HG03460 (cell line): ENCODE results near the gene NACC2.

Experiments used
- ATAC-seq: cut with Tn5 transposase; IDR thresholded peaks from one replicate; pipeline ENCODE4 v1.9.1; 2021; ENCODE audit not compliant: unreplicated experiment

NACC2 gene

GRCh38 chr9:136095070-136096058, at the start of gene NACC2:
TSS of gene NACC2 (minus strand) at chr9:136095289. CDS start at chr9:136050521, 44,768 bp downstream.
- ATAC-seq = no peak

GRCh38 chr9:136144450-136144849, 49.4 kb upstream of the NACC2 start:
- ATAC-seq = no peak

GRCh38 chr9:136143215-136144001, 48.3 kb upstream of the NACC2 start:
- no peak for ATAC-seq

- ATAC-seq = no peak
Measured at GRCh38 chr9:136142859-136143214, 47.7 kb upstream of the NACC2 start.

- ATAC-seq = no peak
Measured at GRCh38 chr9:136142414-136142796, 47.3 kb upstream of the NACC2 start.

GRCh38 chr9:136141682-136142413, 46.8 kb upstream of the NACC2 start:
- ATAC-seq = no peak

GRCh38 chr9:136140966-136141365, 45.9 kb upstream of the NACC2 start:
- ATAC-seq = no peak

GRCh38 chr9:136140046-136140445, 45.0 kb upstream of the NACC2 start:
- no peak for ATAC-seq

GRCh38 chr9:136138566-136138965, 43.5 kb upstream of the NACC2 start:
- ATAC-seq = no peak

- ATAC-seq = no peak
Measured at GRCh38 chr9:136137321-136138265, 42.5 kb upstream of the NACC2 start.

GRCh38 chr9:136136127-136136925, 41.2 kb upstream of the NACC2 start:
- no peak for ATAC-seq

- ATAC-seq = no peak
Measured at GRCh38 chr9:136135326-136136126, 40.4 kb upstream of the NACC2 start.

GRCh38 chr9:136133959-136134484, 38.9 kb upstream of the NACC2 start:
- ATAC-seq = no peak

GRCh38 chr9:136133191-136133958, 38.3 kb upstream of the NACC2 start:
- ATAC-seq = no peak

- no peak for ATAC-seq
Measured at GRCh38 chr9:136132512-136133050, 37.5 kb upstream of the NACC2 start.

- ATAC-seq = no peak
Measured at GRCh38 chr9:136131629-136132511, 36.8 kb upstream of the NACC2 start.
